ENCODE data around the gene HOXC9.
"Not testable (repeated sequence)": the region's sequence is repeated elsewhere in the genome, so short reads cannot be mapped to it uniquely, and the experiment has no call there.

HOXC9 gene

DNA sequence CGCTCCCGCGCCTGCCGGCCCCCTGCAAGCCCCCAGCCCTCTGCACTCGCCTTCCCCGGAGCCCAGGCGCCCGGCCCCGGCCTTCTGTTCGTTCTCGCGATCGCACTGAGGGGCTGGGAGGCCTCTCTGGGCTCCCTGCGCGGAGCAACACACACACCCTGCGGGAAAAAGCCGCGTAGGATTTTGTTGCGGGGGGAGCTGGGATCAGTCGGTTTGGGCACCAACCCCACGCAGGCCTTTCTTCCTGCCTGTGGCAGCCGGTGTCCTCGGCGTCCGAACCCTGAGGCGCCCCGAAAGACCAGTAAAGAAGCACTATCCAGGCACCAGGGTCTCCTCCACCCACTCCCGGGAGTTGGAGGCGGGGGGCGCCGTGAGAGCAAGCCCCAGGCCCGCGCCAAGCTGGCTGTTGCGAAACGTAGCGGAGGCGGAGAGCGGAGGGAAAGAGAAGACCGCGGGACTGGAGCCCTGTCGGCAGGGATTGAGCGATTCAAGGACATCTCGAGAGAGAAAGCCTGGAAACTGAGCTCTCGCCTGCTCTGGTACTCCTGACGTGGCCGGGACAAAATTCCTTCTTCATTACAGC lies 31.0 kb downstream of the HOXC9 start:
- DNase-seq, result no peak

DNA sequence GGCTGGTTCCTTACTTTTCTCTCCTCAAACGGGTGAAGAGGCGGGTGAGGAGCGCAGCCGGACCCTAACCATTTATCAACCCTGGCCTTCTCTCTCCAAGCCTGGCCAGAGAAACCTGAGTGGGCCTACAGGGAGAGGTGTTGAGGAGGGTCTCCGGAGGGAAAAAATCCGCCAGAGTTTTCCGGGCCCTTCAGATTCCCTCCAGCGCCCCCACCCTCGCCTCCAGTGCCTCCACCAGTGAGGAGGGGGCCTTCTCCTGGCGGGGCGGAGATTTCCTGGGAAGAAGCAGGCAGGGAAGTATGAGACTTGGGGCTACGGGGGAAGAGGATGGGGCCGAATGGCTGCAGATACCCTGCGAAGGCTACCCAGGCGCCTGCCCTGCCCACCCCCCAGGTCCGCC lies 31.5 kb downstream of the HOXC9 start:
- DNase-seq, result no peak

DNA sequence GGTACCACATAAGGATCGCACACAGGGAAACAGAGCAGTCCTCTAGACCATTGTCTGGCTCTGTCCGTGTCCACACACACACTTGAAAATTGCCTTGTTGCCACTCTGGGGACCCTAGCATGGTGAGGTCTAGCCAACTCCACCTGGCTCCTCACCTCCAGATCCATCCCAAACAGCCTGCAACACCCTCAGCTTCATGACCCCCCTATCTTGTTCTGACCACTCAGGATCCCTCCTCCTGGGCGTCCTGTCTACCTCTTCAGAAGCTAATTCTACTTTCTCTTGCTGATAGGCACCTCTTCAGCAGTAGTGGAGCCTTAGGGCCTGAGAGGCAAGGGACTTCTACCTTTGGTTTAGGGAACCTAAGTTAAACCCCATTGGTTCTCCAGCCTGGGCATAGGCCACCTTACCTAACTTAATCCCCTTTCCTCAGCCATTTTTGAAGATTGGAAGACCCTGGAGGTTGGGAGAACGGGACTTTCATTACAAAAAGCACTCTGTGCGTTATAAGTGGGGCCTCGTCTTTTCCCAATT lies 32.2 kb downstream of the HOXC9 start:
- no peak for DNase-seq

DNA sequence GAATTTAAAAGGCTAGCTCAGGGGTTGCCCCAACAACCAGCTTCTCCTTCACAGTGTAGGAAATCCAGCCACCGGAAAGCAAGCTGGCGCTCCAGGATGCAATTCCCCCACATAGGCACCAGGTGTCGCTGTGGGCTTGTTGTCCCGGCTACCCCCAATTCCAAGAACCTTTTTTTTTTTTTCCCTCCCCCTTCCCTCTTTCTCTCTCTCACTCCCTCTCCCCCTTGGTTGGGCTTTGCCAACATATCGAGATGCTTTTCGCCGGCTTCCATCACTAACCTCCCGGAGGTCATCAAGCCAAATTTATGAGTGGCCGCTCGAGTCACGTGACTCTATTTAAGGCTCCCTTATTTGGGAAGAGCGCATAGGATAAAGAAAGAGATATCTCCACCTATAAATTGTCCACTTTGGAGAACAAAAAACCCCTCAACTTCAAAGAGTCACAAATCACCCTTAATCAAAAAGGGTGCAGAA lies 32.7 kb downstream of the HOXC9 start, which contains the start of gene HOXC5:
HOXC5 (plus strand) TSS at position 424 of the 474 bp plus-strand sequence. CDS start 73 bp downstream, outside the sequence.
- peak; percentile 49 for DNase-seq

DNA sequence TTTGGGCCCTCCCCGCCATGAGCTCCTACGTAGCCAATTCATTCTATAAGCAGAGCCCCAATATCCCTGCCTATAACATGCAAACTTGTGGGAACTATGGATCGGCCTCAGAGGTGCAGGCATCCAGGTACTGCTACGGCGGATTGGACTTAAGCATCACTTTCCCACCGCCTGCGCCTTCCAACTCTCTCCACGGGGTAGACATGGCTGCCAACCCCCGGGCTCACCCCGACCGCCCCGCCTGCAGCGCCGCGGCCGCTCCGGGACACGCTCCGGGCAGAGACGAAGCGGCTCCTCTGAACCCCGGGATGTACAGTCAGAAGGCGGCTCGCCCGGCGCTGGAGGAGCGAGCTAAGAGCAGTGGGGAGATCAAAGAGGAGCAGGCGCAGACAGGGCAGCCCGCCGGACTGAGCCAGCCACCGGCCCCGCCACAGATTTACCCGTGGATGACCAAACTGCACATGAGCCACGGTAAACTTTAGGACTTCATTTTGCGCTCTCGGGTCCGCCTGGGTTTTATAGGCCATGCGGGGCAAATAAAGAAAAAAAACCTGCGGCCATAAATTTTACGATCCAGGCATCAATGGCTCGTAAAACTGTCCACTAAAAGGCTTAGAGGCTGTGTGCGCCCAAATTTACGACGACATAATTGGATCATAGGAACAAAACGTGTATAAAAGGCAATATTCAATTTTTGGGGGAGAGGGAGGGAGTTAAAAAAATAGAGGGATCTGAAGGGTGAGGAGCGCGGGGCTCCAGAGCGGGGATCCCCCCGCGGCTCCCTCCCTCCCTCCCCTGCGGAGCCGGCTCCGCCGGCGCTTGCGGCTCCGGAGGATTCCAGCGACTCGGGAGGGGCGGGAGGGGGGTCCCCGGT lies 33.4 kb downstream of the HOXC9 start:
- DNase-seq, result no peak

DNA sequence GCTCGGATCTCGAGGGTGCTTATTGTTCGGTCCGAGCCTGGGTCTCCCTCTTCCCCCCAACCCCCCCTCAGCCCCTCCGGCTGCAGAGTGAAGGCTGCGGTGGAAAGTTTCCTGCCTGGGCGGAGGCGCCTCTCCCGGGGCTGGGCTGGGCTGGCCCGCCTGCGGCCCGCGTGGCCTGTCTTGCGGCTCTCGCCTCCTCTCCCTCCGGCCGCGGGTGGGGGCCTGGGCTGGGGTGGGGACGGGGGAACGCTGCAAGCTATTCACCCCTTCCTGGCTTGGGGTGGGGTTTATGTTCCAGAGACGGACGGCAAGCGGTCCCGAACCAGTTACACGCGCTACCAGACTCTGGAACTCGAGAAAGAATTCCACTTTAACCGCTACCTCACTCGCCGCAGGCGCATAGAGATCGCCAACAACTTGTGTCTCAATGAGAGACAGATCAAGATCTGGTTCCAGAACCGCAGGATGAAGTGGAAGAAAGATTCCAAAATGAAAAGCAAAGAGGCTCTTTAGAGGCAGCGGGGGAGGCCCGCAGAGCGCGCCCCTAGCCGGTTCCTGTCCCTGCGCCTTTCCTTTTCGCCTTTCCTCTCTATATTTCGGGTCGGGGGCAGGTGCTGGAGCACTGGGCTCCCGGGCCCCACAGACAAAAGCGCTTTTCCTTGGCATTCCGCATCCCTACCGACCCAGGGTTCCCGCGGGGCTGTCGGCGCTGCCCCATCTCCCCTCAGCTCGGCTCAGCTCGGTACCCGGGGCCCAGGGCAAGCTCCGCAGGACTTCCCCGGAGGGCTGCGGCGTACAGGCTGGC lies 34.2 kb downstream of the HOXC9 start:
- DNase-seq, result no peak

DNA sequence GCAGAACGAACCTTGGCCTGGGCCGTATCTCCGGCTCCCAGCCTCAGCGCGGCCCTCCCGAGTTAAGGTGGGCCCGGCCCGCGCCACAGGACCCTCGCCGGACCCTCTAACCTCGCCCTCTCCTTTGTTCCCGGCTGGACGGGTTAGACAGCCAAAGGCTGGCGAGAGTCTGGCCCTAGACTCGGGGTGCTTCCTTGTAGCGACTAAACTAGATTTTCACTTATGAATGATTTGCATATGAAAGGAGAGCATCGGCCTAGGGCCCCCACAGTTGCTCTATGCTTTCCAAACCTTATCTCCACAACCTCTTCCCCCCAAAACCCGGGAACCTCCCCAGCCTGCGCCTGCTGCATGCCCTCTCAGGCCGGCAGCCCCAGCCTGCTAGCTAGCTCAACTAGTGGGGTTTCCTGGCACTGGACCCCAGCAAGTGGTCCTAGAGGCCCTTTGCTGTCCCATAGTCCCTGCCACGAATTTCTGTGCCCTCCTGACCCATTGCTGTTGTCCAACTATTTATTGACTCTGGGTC lies 34.9 kb downstream of the HOXC9 start:
- DNase-seq, result no peak

DNA sequence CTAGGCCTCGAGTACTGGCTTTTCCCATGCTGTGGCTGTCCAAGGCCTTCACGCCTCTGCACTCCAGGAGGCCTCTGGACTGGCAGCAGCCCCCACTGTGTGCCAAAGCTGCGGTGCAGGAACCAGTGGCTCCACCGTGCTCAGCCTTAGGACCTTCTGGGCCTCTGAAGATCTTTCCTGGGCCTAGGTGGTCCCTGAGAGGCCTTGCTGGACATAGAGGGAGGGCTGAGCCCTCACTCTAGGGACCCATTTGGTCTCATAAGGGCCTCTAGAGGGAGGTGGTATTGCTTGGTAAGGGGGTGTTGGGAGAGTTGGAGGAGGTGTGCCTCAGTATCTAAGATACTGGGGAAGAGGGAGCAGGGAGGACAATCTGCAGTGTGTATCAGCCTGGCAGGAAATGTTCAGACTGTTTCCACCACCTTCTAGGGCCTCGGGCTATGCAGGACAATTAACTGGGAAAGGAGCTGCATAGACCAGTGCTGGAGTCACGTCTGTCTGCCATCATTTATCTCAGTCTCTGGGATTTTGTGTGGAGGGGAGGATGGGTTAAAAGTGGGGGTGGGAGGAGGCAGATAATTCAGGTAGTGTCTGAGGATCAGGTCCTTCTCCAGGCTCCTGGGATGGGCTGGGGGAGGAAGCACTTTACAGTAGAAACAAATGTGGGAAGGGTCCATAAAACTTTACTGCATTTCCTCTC lies 35.8 kb downstream of the HOXC9 start:
- DNase-seq, result no peak

DNA sequence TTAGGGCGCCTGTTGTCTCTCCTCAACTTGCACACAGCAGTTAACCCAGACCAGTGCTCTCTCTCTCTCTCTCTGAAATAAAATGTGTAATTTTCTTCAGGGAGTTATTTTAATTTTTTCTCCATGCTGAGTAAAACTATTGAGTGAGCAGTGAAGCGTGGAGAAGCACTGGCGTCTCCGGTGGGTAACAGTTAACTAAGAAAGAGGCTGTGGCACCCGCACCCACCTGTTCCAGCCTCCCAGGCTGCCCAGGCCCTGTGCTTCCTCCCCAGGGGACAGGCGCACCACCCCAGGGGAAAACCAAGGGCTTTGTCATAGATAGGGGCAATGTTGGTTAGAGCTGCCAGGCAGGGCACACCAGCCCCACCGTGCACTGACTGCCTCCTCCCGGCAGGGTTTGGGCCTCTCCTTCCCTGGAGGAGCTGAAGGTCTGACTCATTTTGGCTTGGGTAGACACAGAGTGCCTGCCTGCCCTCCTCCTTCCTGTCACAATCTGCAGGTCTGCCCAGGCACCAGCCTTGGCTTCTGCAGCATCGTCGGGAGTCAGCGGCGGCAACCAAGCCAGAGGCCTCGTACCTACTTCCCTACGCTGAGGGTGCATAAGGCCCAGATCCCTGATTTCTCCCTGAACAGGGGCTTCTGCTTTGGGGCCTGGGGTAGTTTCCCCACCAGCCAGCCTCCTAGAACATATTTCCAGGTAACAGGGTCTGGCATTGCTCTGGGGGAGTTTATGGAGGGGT lies 36.8 kb downstream of the HOXC9 start:
- DNase-seq, result no peak

DNA sequence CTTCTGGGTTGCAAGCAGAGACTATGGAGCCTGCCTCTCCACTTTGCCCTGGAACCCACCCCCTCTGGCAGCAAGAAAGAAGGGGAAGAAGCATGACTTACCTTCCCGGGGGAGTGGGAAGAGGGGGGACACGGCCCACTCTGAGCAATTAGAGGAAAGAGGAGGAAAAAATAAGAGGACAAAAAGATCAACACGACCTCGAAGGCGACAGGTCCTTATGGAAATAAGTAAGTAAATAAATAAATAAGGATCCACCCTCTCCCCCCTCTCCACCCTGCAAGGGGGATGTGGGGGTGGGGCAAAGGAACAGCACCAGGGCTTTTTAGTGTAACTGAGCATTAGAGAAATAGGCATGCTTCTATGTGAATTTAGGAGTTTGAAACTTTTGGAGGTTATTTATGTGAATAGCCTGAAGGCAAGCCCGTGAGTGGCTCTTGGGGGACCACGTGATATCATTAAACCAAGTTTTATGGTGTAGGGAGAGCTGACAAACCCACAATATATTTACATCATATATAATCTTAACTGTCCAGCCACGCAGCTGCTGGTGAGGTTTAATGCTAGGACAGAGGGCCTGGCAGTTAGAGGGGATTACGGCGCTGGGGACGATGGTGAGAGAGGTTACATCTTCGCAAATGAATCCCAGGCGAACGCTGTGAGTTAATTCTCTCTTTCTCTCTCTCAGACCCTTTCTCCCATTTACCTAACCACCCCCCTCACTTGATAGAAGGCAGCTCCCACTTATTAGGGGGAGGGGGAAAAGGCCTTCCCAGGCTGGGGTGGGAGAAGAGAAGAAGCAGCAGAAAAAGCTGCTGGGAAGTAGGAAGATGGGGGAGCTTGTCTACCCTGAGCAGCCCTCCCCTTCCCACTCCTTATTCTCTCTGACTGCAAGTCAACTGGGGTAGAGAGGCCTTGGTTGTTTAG lies 37.7 kb downstream of the HOXC9 start:
- DNase-seq, result no peak

DNA sequence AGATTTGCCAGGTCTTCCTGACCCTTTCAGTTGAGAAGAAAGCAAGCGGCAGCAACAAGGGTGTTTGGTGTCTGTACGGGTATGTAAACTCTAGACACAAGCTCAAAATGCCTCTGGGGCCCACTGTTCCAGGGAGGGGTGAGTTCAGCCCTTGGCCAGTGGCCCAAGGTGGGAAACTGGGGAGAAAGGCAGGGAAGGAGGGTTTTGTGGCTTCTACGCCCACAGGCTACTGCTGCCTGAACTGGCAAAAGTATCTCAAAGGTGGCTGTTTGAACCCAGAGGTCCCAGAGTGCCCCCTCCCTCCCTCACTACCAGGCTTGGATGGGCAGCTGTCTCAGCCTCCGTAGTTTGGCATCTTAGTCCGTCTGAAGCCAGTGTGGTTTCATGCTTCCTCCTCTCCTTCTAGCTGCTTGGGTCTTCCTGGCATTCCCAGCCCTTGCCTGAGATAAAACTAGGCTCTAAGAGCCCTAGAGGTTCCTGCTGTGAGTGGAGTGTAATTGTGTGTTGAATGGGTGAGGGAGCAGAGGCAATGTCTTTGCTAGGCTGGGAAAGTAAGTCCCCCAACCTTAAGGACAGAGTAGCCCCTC lies 38.4 kb downstream of the HOXC9 start:
- DNase-seq, result no peak

DNA sequence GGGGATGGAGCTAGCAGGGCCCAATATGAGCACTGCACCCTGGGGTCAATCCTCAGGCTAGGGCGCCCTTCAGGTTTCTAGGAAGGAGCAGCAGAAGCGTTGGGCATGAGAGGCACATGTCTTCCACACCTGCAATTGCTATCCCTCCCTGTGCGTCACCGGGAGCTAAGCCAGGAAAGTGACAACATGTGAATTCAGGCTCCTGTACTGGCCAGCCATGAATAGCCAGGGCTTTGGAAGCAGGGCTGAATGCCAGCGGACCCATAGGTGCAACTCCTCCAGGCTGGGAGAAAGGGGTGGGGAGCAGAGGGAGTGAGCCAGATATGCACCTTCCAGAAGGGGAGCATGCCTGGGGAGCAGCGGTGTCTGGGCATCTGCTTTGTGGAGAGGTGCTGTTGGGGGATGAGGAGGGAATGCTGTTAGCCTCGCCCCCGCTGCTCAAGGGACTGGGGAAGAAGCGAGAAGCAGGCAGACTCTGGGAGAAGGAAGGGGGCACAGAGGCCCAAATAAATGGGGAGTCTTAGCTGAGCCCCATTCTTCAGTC lies 39.0 kb downstream of the HOXC9 start:
- DNase-seq, result no peak

DNA sequence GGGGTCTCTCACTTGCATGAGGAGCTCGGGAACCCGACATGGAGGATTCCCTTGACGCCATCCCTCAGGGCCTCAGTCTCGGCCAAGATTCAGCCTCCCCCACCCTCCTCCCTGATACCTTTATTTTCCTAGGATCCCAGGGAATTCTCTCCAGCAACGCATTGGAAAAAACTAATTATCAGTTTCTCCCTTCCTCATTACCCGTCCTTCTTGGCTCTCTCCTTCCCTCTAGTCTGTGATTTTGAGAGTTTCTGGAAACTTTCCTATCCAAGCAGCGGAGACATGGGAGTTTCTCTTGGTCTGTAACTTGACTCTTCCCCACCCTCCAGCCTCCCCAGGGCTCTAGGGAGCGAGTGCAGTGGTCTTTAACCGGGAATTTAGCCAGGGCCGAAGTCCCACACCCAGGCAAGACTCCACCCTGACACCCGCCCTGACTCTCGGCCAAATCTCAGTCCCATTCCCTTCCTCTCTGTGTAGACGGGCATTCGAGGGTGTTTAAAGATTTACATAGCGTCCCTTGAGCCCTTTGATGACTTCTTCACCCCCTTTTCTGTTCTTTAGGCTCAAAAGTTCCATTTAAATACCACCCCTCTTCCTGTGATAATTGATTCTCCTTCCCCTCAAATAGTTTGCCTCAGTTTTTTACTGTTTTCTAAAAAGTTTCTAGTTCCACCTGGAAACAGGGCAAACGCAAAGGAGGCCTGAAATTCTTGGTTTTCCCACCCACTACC lies 39.6 kb downstream of the HOXC9 start:
- DNase-seq, result no peak

DNA sequence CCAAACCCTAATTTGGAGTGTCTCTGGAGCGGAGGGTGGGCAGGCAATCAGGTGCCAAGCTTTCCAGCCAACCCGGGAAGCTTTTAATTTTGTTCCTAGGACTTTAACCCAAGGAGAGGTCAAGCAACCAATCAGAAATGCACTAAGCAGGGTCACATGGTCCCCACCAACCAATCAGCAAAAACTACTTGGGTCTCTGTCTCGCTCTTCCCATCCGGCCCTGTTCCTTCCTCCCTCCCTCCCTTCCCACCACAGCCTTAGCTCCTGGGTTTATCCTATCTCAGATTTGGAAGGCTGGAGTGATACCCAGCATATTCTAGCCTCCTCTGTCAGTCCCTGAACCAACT lies 40.2 kb downstream of the HOXC9 start:
- no peak for DNase-seq

DNA sequence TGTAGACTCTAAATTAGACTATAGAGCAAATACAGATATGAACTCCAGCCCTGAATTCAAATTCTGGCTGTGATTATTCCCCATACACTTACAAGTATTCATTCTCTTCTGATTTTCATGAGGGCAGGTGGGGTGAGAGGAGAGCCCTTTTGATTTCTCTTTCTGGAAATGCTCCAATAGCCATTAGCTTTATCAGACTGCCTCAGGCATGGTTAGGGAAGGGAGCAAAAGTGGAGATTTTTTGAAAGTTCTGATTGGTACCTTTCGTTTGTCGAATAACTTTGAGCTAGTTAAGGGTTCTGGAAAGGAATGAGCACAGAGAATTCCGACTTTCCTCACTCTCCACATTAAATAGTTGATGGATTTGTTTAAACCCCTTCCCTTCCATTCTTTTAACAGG lies 40.7 kb downstream of the HOXC9 start:
- DNase-seq, result no peak

DNA sequence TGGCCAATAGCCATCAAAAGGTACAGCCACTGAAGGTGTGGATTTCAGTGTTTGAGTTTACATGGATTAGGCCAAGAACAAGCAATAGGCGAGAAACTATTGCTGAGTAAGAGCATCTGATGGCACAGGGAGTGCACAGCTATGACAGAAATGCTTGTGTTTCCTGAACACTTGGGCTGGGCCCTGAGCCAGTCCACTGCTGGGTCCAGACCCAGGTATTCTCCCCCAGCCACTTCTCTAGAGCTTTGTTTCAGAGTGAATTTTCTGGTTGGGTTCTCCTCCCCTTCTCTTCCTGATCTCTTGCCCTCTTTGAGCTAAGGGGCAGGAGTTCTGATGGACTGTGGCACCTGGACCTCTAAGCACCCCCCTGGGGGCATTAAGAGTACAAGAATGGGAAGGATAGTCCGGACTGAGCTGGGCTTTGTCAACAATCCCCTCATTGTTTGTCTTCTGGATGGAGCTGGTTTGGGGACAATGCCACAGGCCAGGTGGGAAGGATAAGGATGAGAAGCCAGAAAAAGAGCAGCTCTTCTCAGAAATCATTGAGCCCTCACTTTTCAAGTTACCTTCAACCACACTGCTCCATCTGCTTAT lies 41.2 kb downstream of the HOXC9 start:
- DNase-seq, result no peak

DNA sequence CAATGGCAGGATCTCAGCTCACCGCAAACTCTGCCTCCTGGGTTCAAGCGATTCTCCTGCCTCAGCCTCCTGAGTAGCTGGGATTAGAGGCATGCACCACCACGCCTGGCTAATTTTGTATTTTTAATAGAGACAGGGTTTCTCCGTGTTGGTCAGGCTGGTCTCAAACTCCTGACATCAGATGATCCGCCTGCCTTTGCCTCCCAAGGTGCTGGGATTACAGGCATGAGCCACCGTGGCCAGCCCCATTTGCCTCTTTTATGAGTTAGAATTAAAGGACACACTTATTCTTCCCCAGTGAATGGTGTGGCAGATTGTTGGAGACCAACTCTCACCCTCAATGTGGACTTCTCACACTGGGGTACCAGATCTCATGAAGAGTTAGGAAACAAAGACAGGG lies 42.1 kb downstream of the HOXC9 start:
- not testable (repeated sequence) for DNase-seq

DNA sequence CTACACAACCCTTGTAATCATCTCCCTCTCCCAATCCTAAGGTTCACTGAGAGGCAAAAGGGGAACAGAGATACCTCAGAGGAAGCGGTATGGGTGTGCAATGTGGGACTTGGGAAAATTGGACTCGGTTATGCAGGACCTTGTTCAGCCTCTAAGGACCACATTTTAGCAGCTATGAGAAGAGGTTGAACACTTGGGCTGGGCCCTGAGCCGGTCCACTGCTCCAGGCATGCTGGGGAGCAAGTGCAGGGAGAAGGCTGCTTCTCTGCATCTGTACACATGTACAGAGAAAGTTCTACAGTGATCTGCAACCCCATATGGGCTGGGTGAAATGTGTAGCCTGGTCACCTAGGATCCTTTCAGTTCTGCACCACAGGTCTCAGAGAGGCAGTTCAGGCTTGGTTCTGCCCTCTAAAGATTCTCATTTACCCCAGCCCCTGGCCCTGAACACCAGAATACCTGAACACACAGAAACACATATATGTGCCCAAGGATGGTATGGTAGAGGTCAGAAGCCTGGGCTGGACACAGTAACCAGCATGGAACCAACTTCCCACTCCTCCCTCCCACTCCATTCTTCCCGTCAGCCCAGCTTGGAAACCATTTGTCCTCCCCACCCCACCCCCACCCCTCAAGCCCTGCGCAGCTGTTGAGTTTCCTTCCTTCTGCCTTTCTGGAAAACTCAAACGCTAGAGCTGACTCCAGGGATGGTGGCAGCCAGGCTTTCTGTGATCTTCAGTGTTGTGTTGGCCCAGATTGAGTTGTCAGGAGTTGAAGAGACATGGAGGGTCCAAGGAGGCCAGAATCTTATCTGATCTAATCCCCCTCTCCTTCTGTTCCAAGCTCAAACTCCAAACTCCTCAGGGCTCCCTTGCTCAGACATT lies 43.3 kb downstream of the HOXC9 start:
- DNase-seq, result no peak
